A673 (cell line): ENCODE data around the gene MCM7. TPM values are rescaled to one million over a fixed set of nuclear protein-coding genes. Genes with fewer than 3 reads are reported as not detected.
A peak's percentile ranks its signal among the peaks of the same experiment; 100 is the strongest.

Experiments
- BruUV-seq: library from RNA; stranded (reverse); fragments of 400-500 nt; replicated peaks from 2 replicates; lab custom pipeline; 2021; lab: Mats Ljungman, UMichigan
- CTCF ChIA-PET: fragments of 300-600 bp; sonication (Branson Sonifier 250); formaldehyde crosslinking; loops from one replicate; lab custom pipeline; 2022; ENCODE audit warnings: antibody characterized with exemption; lab: Charles Lee
- POLR2A ChIA-PET: fragments of 300-600 bp; sonication (Branson Sonifier 250); formaldehyde crosslinking; loops from one replicate; lab custom pipeline; 2022; ENCODE audit warnings: antibody characterized with exemption; ENCODE audit not compliant: low non-redundant PET; lab: Charles Lee
- DNase-seq: peaks from one replicate; pipeline ENCODE4 v3.0.0-alpha.2; 2015; ENCODE audit warnings: low spot score
- H3K27ac ChIP-seq: fragments of 200-600 bp; sonication (generic); 2 replicates; pipeline ENCODE4 v1.5.1; 2016; ENCODE audit warnings: mixed run types, low read depth, mild to moderate bottlenecking, mixed read lengths, antibody characterized with exemption, low read length; ENCODE audit not compliant: poor library complexity, severe bottlenecking
- H3K27me3 ChIP-seq: fragments of 200-600 bp; sonication (generic); replicated peaks from 2 replicates; pipeline ENCODE4 v1.6.1; 2017; ENCODE audit warnings: mixed run types, low read depth, mild to moderate bottlenecking, mixed read lengths, antibody characterized with exemption, low read length; ENCODE audit not compliant: insufficient read depth, poor library complexity
- H3K36me3 ChIP-seq: fragments of 200-600 bp; sonication (generic); 2 replicates; pipeline ENCODE4 v1.6.1; 2016; ENCODE audit warnings: mixed run types, mild to moderate bottlenecking, mixed read lengths, antibody characterized with exemption, low read length; ENCODE audit not compliant: insufficient read depth, poor library complexity, severe bottlenecking
- H3K4me1 ChIP-seq: fragments of 200-600 bp; sonication (generic); 2 replicates; pipeline ENCODE4 v1.6.1; 2017; ENCODE audit warnings: mixed run types, mild to moderate bottlenecking, mixed read lengths, antibody characterized with exemption, low read length; ENCODE audit not compliant: insufficient read depth, poor library complexity, severe bottlenecking
- H3K4me3 ChIP-seq: fragments of 200-600 bp; sonication (generic); 2 replicates; pipeline ENCODE4 v1.5.1; 2016; ENCODE audit warnings: low read depth, mixed run types, mild to moderate bottlenecking, mixed read lengths, low read length; ENCODE audit not compliant: poor library complexity, severe bottlenecking
- H3K9me3 ChIP-seq: fragments of 200-600 bp; sonication (generic); 2 replicates; pipeline ENCODE4 v1.6.1; 2016; ENCODE audit warnings: mixed run types, low read depth, mild to moderate bottlenecking, mixed read lengths, antibody characterized with exemption, low read length; ENCODE audit not compliant: poor library complexity, severe bottlenecking
- CTCF ChIP-seq: fragments of 300-800, 200-600 bp; sonication (generic); conservative IDR thresholded peaks from 2 replicates; pipeline ENCODE4 v1.5.1; 2017; ENCODE audit warnings: low read depth, mild to moderate bottlenecking, antibody characterized with exemption, low read length, moderate library complexity, mixed read lengths
- EZH2 ChIP-seq: fragments of 200-600 bp; sonication (generic); IDR thresholded peaks from 2 replicates; pipeline ENCODE4 v1.6.1; 2017; ENCODE audit warnings: borderline replicate concordance, low read depth, mild to moderate bottlenecking, mixed read lengths, antibody characterized with exemption, low read length; ENCODE audit not compliant: poor library complexity, severe bottlenecking
- intact Hi-C: fragments of 100-400 bp; cut with micrococcal nuclease; formaldehyde crosslinking; loops from one replicate; pipeline ENCODE4 v1.10.0; 2022; ENCODE audit not compliant: unreplicated experiment
- total RNA-seq: library from RNA; stranded (reverse); gene quantifications from 2 replicates; pipeline ENCODE4 v1.2.3, GENCODE V29; 2021

The MCM7 gene
- total RNA-seq, 1 experiment from 2014 or later, result 399 TPM

GRCh38 chr7:100066953-100067352 lies 34.2 kb downstream of the MCM7 start:
- TF ChIP-seq EZH2 (no peak), CTCF (no peak)
- POLR2A ChIA-PET, result no interaction called here
- Histone ChIP-seq H3K36me3 (peaks cover 52% of the 10 kb centered on the region), H3K4me1 (no peaks in the 10 kb centered on the region), H3K4me3 (no peak overlapping the region), H3K9me3 (peaks cover 25% of the 10 kb centered on the region), H3K27me3 (no peaks in the 10 kb centered on the region), H3K27ac (no peak overlapping the region)
- DNase-seq, result no peak
- BruUV-seq, result no TSS peak
- CTCF ChIA-PET, result no interaction called here
- intact Hi-C loops, result no loop called here

GRCh38 chr7:100065452-100066186 lies 35.6 kb downstream of the MCM7 start:
- Histone ChIP-seq H3K4me1 (no peaks in the 10 kb centered on the region), H3K27ac (no peak overlapping the region), H3K9me3 (peaks cover 12% of the 10 kb centered on the region), H3K27me3 (no peaks in the 10 kb centered on the region), H3K4me3 (no peak overlapping the region), H3K36me3 (peaks cover 46% of the 10 kb centered on the region)
- POLR2A ChIA-PET, result no interaction called here
- CTCF ChIA-PET, result no interaction called here
- BruUV-seq, result TSS peak; percentile 1
- no peak for DNase-seq
- TF ChIP-seq CTCF (no peak), EZH2 (no peak)
- intact Hi-C loops, result no loop called here

GRCh38 chr7:100064162-100064561 lies 37.0 kb downstream of the MCM7 start:
- POLR2A ChIA-PET, result no interaction called here
- intact Hi-C loops, result no loop called here

More at GRCh38 chr7:100064162-100064561, 37.0 kb downstream of the MCM7 start:
- Histone ChIP-seq H3K27ac (no peak overlapping the region), H3K27me3 (no peaks in the 10 kb centered on the region), H3K9me3 (no peaks in the 10 kb centered on the region), H3K4me1 (no peaks in the 10 kb centered on the region), H3K4me3 (no peak overlapping the region), H3K36me3 (peaks cover 35% of the 10 kb centered on the region)
- BruUV-seq, result no TSS peak
- no peak for DNase-seq
- TF ChIP-seq CTCF (no peak), EZH2 (no peak)
- CTCF ChIA-PET, result no interaction called here
